ENCODE data around the gene E2F2. TPM values are rescaled to one million over a fixed set of nuclear protein-coding genes. Genes with fewer than 3 reads are reported as not detected.

The E2F2 gene
- total and polyA plus RNA-seq, 2 experiments from 2014 or later = 0.51 to 1.2 TPM

GRCh38 chr1:23576338-23577055 lies 45.5 kb upstream of the E2F2 start:
- TF ChIP-seq EZH2phosphoT487 (IDR thresholded peaks at IDR 0.05; ENCODE audit: insufficient read depth, low read depth) (no peak), EZH2 (IDR thresholded peaks at IDR 0.05; ENCODE audit: insufficient read depth, poor library complexity, severe bottlenecking) (no peak)
- H3K4me1 ChIP-seq (ENCODE audit: insufficient read depth) = peaks cover 37% of the 10 kb centered on the region
- peak overlapping the region; percentile 85 for H3K9ac ChIP-seq
- peak; percentile 47 for DNase-seq
- no peak overlapping the region for H2AFZ ChIP-seq
- H3F3A ChIP-seq (ENCODE audit: insufficient read depth) = peaks cover 43% of the 10 kb centered on the region
- H3K79me2 ChIP-seq (ENCODE audit: insufficient read depth) = no peaks in the 10 kb centered on the region
- no peaks in the 10 kb centered on the region for H4K20me1 ChIP-seq (ENCODE audit: insufficient read depth)
- peak overlapping the region; percentile 98 for H3K27ac ChIP-seq
- no peaks in the 10 kb centered on the region for H3K9me2 ChIP-seq (ENCODE audit: insufficient read depth)
- peak overlapping the region; percentile 88 for H3K4me2 ChIP-seq (ENCODE audit: unreplicated experiment)
- H3K4me3 ChIP-seq = peak overlapping the region; percentile 61
- no peaks in the 10 kb centered on the region for H3K36me3 ChIP-seq (ENCODE audit: low read depth)
- 86 to 87% methylated on average over 7 of the region's 7 CpGs for WGBS, 2 experiments (ENCODE audit: low coverage in 1 of 2, low lambda C conversion rate in 2 of 2, missing lambda C conversion rate in 2 of 2)
- no peaks in the 10 kb centered on the region for H3K27me3 ChIP-seq (replicated peaks; ENCODE audit: insufficient read depth)
- in situ Hi-C loops (cut with MboI) = no loop called here
- H3K9me3 ChIP-seq (ENCODE audit: low read depth) = no peaks in the 10 kb centered on the region

GRCh38 chr1:23575226-23575810 lies 44.3 kb upstream of the E2F2 start:
- DNase-seq = no peak
- Histone ChIP-seq H3K9me3 (ENCODE audit: low read depth) (no peaks in the 10 kb centered on the region), H3K36me3 (ENCODE audit: low read depth) (no peaks in the 10 kb centered on the region), H3K4me1 (ENCODE audit: insufficient read depth) (peaks cover 37% of the 10 kb centered on the region), H3K9me2 (ENCODE audit: insufficient read depth) (no peaks in the 10 kb centered on the region), H4K20me1 (ENCODE audit: insufficient read depth) (no peaks in the 10 kb centered on the region), H3K79me2 (ENCODE audit: insufficient read depth) (no peaks in the 10 kb centered on the region), H3K4me3 (no peak overlapping the region), H3K27me3 (replicated peaks; ENCODE audit: insufficient read depth) (no peaks in the 10 kb centered on the region), H3K9ac (no peak overlapping the region), H3F3A (ENCODE audit: insufficient read depth) (peaks cover 43% of the 10 kb centered on the region), H3K27ac (peak overlapping the region; percentile 98), H3K4me2 (ENCODE audit: unreplicated experiment) (no peak overlapping the region), H2AFZ (no peak overlapping the region)
- in situ Hi-C loops (cut with MboI) = no loop called here
- TF ChIP-seq EZH2phosphoT487 (IDR thresholded peaks at IDR 0.05; ENCODE audit: insufficient read depth, low read depth) (no peak), EZH2 (IDR thresholded peaks at IDR 0.05; ENCODE audit: insufficient read depth, poor library complexity, severe bottlenecking) (no peak)
- WGBS, 2 experiments (ENCODE audit: low coverage in 1 of 2, low lambda C conversion rate in 2 of 2, missing lambda C conversion rate in 2 of 2) = 78 to 96% methylated on average over 4 to 5 of the region's 5 CpGs

GRCh38 chr1:23574265-23574754 lies 43.3 kb upstream of the E2F2 start:
- H3K9ac ChIP-seq = no peak overlapping the region

GRCh38 chr1:23573574-23574182 lies 42.6 kb upstream of the E2F2 start:
- Histone ChIP-seq H3K9me3 (ENCODE audit: low read depth) (no peaks in the 10 kb centered on the region), H3K79me2 (ENCODE audit: insufficient read depth) (no peaks in the 10 kb centered on the region), H3K27me3 (replicated peaks; ENCODE audit: insufficient read depth) (no peaks in the 10 kb centered on the region), H3K4me3 (no peak overlapping the region), H3K4me1 (ENCODE audit: insufficient read depth) (peaks cover 37% of the 10 kb centered on the region), H3K27ac (no peak overlapping the region), H3K36me3 (ENCODE audit: low read depth) (no peaks in the 10 kb centered on the region), H2AFZ (no peak overlapping the region), H3K9ac (no peak overlapping the region), H3K4me2 (ENCODE audit: unreplicated experiment) (no peak overlapping the region), H4K20me1 (ENCODE audit: insufficient read depth) (no peaks in the 10 kb centered on the region), H3K9me2 (ENCODE audit: insufficient read depth) (no peaks in the 10 kb centered on the region), H3F3A (ENCODE audit: insufficient read depth) (peaks cover 44% of the 10 kb centered on the region)
- 69 to 71% methylated on average over 4 of the region's 4 CpGs for WGBS, 2 experiments (ENCODE audit: low coverage in 1 of 2, low lambda C conversion rate in 2 of 2, missing lambda C conversion rate in 2 of 2)
- in situ Hi-C loops (cut with MboI) = no loop called here
- no peak for DNase-seq
- TF ChIP-seq EZH2 (IDR thresholded peaks at IDR 0.05; ENCODE audit: insufficient read depth, poor library complexity, severe bottlenecking) (no peak), EZH2phosphoT487 (IDR thresholded peaks at IDR 0.05; ENCODE audit: insufficient read depth, low read depth) (no peak)

More at GRCh38 chr1:23574265-23574754, 43.3 kb upstream of the E2F2 start:
- Histone ChIP-seq H3K4me3 (no peak overlapping the region), H3K9me3 (ENCODE audit: low read depth) (no peaks in the 10 kb centered on the region), H3K4me2 (ENCODE audit: unreplicated experiment) (no peak overlapping the region), H3K27ac (no peak overlapping the region), H3F3A (ENCODE audit: insufficient read depth) (peaks cover 48% of the 10 kb centered on the region), H3K36me3 (ENCODE audit: low read depth) (no peaks in the 10 kb centered on the region), H3K79me2 (ENCODE audit: insufficient read depth) (no peaks in the 10 kb centered on the region), H4K20me1 (ENCODE audit: insufficient read depth) (no peaks in the 10 kb centered on the region), H3K27me3 (replicated peaks; ENCODE audit: insufficient read depth) (no peaks in the 10 kb centered on the region), H2AFZ (no peak overlapping the region), H3K4me1 (ENCODE audit: insufficient read depth) (peaks cover 37% of the 10 kb centered on the region), H3K9me2 (ENCODE audit: insufficient read depth) (no peaks in the 10 kb centered on the region)
- WGBS, 2 experiments (ENCODE audit: low coverage in 1 of 2, low lambda C conversion rate in 2 of 2, missing lambda C conversion rate in 2 of 2) = 94 to 100% methylated on average over 2 of the region's 2 CpGs
- TF ChIP-seq EZH2phosphoT487 (IDR thresholded peaks at IDR 0.05; ENCODE audit: insufficient read depth, low read depth) = no peak
- TF ChIP-seq EZH2 (IDR thresholded peaks at IDR 0.05; ENCODE audit: insufficient read depth, poor library complexity, severe bottlenecking) = no peak
- DNase-seq = no peak
- in situ Hi-C loops (cut with MboI) = no loop called here
